ENCODE results near the gene RAET1G. TPM values are rescaled to one million over a fixed set of nuclear protein-coding genes. Genes with fewer than 3 reads are reported as not detected.
A peak's percentile ranks its signal among the peaks of the same experiment; 100 is the strongest.
"Not testable (repeated sequence)": the region's sequence is repeated elsewhere in the genome, so short reads cannot be mapped to it uniquely, and the experiment has no call there.

Gene RAET1G
- total RNA-seq, 2 experiments from 2014 or later = not detected

GRCh38 chr6:149923327-149923986 lies 536 bp upstream of the RAET1G start:
- ChIA-PET CTCF (ENCODE audit: unreplicated experiment) (interaction anchor here (2.0 kb wide), 1 partner anchor 83 kb away, joined by 4 read pairs; no protein-coding TSS in a partner anchor), POLR2A (no interaction called here)
- H3K36me3 ChIP-seq (ENCODE audit: insufficient read depth, low read length) = no peaks in the 10 kb centered on the region
- H3K4me1 ChIP-seq (ENCODE audit: insufficient read depth, low read length, poor library complexity, severe bottlenecking) = peaks cover 11% of the 10 kb centered on the region
- BruUV-seq (replicated peaks) = no TSS peak
- H4K20me1 ChIP-seq (ENCODE audit: insufficient read depth, low read length) = no peaks in the 10 kb centered on the region
- H3K9me2 ChIP-seq (ENCODE audit: insufficient read depth, low read length) = no peaks in the 10 kb centered on the region
- no peak for DNase-seq (ENCODE audit: low spot score)
- no peak overlapping the region for H3K27ac ChIP-seq (ENCODE audit: low read depth, low read length, poor library complexity, severe bottlenecking)
- H3K4me3 ChIP-seq (ENCODE audit: low read depth, low read length, poor library complexity, severe bottlenecking) = peak overlapping the region; percentile 41
- no peak overlapping the region for H2AFZ ChIP-seq (ENCODE audit: low read length)
- no peaks in the 10 kb centered on the region for H3K9me3 ChIP-seq (ENCODE audit: low read length)
- intact Hi-C loops (cut with micrococcal nuclease; ENCODE audit: unreplicated experiment) = loop anchor here (10.0 kb wide), 1 partner anchor 359 kb away; the partner anchor contains the start of gene GINM1
- H3K79me2 ChIP-seq (ENCODE audit: insufficient read depth, low read depth, low read length) = no peaks in the 10 kb centered on the region
- no peak for TF ChIP-seq EZH2phosphoT487 (IDR thresholded peaks at IDR 0.05; ENCODE audit: borderline replicate concordance, low read depth, low read length)
- TF ChIP-seq, protein P1, sequence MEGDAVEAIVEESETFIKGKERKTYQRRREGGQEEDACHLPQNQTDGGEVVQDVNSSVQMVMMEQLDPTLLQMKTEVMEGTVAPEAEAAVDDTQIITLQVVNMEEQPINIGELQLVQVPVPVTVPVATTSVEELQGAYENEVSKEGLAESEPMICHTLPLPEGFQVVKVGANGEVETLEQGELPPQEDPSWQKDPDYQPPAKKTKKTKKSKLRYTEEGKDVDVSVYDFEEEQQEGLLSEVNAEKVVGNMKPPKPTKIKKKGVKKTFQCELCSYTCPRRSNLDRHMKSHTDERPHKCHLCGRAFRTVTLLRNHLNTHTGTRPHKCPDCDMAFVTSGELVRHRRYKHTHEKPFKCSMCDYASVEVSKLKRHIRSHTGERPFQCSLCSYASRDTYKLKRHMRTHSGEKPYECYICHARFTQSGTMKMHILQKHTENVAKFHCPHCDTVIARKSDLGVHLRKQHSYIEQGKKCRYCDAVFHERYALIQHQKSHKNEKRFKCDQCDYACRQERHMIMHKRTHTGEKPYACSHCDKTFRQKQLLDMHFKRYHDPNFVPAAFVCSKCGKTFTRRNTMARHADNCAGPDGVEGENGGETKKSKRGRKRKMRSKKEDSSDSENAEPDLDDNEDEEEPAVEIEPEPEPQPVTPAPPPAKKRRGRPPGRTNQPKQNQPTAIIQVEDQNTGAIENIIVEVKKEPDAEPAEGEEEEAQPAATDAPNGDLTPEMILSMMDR (conservative IDR thresholded peaks at IDR 0.05; ENCODE audit: low read length) = no peak
- peak overlapping the region; percentile 56 for H3K4me2 ChIP-seq (ENCODE audit: low read length)

DNA sequence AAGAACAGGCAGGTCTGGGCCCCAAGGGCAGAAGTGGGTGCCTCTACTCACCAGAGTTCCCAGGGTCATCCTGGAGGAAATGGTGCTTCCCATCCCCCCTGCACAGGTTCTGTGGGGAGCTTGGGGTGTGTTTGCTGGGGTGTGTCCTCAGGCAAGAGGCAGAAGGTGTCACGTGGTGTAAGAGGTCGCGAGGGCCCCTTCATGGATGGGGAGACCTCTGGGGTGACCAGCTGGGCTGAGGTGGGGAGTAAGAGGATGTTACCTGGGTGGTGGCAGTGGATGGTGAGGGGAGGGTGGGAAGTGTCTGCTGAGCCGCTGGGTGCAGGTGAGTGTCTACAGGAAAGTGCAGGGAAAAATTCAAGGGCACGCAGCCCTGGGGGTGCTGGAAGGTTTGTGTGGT lies 830 bp downstream of the RAET1G start:
- H3K36me3 ChIP-seq (ENCODE audit: insufficient read depth, low read length); BruUV-seq (replicated peaks); H3K27ac ChIP-seq (ENCODE audit: low read depth, low read length, poor library complexity, severe bottlenecking); H2AFZ ChIP-seq (ENCODE audit: low read length); H3K4me3 ChIP-seq (ENCODE audit: low read depth, low read length, poor library complexity, severe bottlenecking); H4K20me1 ChIP-seq (ENCODE audit: insufficient read depth, low read length); H3K9me3 ChIP-seq (ENCODE audit: low read length); H3K4me2 ChIP-seq (ENCODE audit: low read length); H3K9me2 ChIP-seq (ENCODE audit: insufficient read depth, low read length); POLR2A ChIA-PET; CTCF ChIA-PET (ENCODE audit: unreplicated experiment); H3K79me2 ChIP-seq (ENCODE audit: insufficient read depth, low read depth, low read length); DNase-seq (ENCODE audit: low spot score): not testable (repeated sequence)
- peaks cover 11% of the 10 kb centered on the region for H3K4me1 ChIP-seq (ENCODE audit: insufficient read depth, low read length, poor library complexity, severe bottlenecking)
- intact Hi-C loops (cut with micrococcal nuclease; ENCODE audit: unreplicated experiment) = loop anchor here (10.0 kb wide), 1 partner anchor 357 kb away; the partner anchor contains the start of gene GINM1

- Histone ChIP-seq H3K79me2 (ENCODE audit: insufficient read depth, low read depth, low read length) (no peaks in the 10 kb centered on the region), H3K4me3 (ENCODE audit: low read depth, low read length, poor library complexity, severe bottlenecking) (no peak overlapping the region), H3K4me2 (ENCODE audit: low read length) (no peak overlapping the region), H3K27ac (ENCODE audit: low read depth, low read length, poor library complexity, severe bottlenecking) (no peak overlapping the region), H3K4me1 (ENCODE audit: insufficient read depth, low read length, poor library complexity, severe bottlenecking) (peaks cover 11% of the 10 kb centered on the region), H4K20me1 (ENCODE audit: insufficient read depth, low read length) (no peaks in the 10 kb centered on the region), H3K9me2 (ENCODE audit: insufficient read depth, low read length) (no peaks in the 10 kb centered on the region), H2AFZ (ENCODE audit: low read length) (no peak overlapping the region), H3K9me3 (ENCODE audit: low read length) (no peaks in the 10 kb centered on the region), H3K36me3 (ENCODE audit: insufficient read depth, low read length) (no peaks in the 10 kb centered on the region)
- POLR2A ChIA-PET = no interaction called here
- no TSS peak for BruUV-seq (replicated peaks)
- TF ChIP-seq EZH2phosphoT487 (IDR thresholded peaks at IDR 0.05; ENCODE audit: borderline replicate concordance, low read depth, low read length) = no peak
- TF ChIP-seq, protein P1 (conservative IDR thresholded peaks at IDR 0.05; ENCODE audit: low read length) = no peak
- intact Hi-C loops (cut with micrococcal nuclease; ENCODE audit: unreplicated experiment) = loop anchor here (10.0 kb wide), 1 partner anchor 357 kb away; the partner anchor contains the start of gene GINM1
- no peak for DNase-seq (ENCODE audit: low spot score)
- CTCF ChIA-PET (ENCODE audit: unreplicated experiment) = no interaction called here
Measured at GRCh38 chr6:149921361-149921760, 1.6 kb downstream of the RAET1G start.

Measured in OCI-LY7 (cell line).